ENCODE measurements around the gene MAP2K3. TPM values are rescaled to one million over a fixed set of nuclear protein-coding genes. Genes with fewer than 3 reads are reported as not detected.
"Not testable (repeated sequence)": the region's sequence is repeated elsewhere in the genome, so short reads cannot be mapped to it uniquely, and the experiment has no call there.

MAP2K3 gene
- total RNA-seq, 1 donor from 2014 or later: 22.8 TPM

DNA sequence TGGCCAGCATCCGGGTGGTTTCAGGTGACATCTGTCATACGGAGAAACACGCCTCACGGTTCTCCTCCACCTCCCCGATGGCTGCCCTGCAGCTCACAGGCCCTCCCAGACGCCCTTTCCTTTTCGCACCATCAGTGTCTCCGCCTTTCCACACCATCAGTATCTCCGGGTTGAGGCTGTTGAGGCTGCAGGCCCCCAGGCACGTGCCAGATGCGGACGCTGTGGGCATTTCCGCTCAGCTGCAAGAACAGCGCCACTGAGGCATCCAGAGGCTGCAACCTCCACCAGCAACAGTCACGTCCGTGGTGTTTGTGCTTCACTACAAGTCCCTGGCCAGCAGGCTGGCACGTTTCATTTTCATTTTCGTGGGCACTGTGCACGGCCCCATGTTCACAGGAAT is 66.0 kb downstream of the MAP2K3 start:
- DNase-seq (ENCODE audit: low read depth): not testable (repeated sequence)

DNA sequence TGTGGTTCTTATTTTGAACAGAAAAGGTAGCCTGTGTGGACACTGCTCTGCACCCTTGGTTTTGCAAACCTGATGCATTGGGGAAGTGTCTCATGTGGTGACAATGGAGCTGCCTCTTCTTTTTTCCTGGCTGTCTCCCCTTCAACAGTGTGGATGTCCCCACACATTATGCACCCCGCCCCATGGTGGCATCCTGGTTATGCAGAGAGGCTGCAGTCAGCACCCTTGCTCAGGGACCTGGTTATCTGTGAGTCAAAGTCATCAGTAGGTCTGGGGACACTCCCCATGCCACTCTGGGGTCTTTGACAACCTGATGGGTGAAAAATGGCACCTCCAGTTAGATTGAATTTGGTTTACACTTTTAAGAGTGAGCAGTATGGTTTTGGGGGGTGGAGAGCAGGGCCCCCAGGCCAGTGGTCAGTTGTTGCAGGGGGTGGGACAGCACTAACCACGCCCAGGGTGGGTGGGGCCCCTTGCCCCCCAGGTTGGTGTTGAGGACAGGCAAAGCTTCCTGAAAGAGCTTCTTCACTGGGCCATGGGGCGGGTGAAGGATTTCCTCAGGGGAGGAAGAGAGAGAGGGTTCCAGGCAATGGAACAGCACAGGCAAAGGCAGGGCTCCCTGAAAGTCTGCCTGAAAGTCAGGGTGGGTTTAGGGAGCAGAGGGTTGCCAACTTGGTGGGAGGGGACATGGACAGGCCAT is 67.0 kb downstream of the MAP2K3 start:
- DNase-seq (ENCODE audit: low read depth): no peak

DNA sequence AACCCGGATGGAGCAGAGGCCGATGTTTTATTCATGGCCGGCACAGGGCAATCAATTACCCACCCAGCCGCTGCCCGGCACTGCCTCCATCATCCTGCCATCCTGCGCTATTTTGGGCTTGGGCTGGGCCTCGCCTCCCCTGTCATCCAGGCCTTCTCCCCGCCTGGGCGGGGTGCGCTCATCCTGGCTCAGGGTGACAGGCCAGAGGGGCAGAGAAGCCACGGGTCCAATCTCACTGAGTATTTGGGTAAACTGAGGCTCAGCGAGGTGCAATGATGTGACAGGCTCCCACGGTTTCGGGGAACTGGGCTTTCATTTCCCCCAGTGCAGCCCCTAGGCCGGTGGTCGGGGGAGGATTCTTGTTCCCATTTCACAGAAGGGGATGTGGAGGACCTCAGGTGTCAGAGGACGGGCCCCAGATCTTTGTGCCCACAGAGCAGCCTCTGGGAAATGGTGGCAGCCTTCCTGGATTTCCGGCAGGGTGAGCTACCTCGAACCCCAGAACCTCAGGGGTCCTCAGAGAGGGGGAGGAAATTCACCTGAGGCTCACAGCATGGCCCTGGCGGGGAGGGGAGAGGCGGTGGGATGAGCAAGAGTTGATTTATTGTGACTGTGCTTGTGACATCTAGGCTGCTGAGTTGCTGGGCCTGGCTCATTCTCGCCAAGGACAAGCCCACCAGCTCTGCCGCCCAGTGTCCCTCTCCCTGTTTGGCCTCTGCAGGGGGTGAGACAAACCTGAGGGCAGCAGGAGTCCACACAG is 67.9 kb downstream of the MAP2K3 start:
- DNase-seq (ENCODE audit: low read depth): no peak

DNA sequence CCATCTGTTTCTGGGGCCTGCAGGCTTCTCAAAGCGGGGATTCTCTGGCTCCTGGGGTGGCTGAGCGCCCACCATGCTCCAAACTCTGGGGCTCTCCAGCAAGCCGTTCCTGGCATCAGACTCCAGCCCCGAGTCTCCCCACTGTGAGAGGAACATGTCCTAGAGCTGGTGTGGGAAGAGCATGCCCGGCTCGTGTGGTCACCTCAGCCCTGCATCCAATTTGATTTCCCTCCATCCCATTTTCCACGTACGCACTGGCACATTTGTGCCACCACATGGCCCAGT is 68.4 kb downstream of the MAP2K3 start:
- DNase-seq (ENCODE audit: low read depth): no peak

DNA sequence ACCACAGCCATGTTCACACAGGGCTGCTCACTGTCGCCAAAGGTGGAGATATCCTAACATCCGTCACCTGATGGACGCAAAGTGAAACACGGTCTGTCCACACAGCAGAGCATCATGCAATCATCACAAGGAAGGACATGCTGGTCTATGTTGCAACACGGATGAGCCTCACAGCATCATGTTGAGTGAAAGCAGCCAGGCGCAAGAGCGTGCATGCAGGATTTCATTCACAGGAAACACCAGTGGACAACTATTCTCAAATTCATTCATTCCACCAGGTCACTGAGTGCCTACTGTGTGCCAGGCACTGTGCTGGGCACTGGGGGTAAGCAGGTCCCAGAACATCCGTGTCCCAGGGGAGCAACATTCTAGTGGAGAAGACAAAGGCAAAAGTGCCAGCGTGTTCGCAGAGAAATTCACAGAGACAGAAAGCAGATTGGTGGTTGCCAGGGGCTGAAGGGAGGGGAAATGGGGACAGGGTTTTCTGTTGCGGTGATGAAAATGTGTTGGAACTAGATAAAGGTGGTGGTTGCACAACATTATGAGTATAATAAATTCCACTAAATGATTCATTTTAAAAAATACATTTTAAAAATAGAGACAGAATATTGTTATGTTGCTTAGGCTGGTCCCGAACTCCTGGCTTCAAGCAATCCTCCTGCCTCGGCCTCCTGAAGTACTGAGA is 69.0 kb downstream of the MAP2K3 start:
- no peak for DNase-seq (ENCODE audit: low read depth)

DNA sequence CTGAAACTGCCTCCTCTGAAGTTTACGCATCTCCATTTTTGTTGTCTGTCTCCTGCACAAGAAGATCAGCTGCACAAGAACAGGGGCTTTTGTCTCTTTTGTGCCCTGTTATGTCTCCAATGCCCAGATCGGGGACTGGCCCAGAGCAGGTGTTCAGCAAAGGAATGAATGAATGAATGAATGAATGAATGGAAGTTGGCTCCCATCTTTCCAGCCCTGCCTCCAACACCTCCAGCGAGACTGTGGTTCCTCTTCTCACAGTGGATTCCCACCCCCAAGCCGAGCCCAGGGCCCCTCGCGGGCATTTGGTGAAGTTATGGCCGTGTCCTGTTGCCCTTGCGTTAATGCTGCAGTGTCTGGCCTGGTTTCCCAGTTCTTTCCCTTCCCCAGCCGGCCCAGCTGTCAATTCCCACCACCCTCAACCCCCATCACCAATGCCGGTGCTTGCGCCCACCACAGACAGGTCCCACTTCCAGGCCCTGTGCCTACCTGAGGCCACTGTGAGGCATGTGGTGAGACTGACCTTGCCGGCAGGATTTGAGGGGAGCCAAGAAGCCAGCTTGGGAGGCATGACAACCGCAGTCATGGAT is 70.4 kb downstream of the MAP2K3 start:
- DNase-seq (ENCODE audit: low read depth): no peak

DNA sequence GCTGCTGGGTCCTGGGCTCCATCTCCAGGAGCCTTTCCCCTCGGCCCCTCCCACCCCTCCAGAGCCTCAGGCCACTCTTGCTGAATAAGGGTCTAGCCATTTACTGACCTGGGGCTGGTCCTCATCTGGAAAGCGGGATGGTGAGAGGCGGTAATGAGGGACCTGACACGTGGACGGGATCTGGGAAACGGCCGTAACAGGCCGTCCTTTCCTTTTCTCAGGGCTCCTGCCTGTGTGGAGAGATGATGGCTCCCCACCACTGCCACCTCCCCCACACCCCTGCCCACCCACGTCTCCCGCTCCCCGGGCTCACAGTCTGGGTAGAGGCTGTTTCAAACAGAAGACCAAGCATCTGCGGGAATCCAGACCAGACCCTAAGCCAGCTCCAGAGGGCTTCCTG is 71.1 kb downstream of the MAP2K3 start:
- no peak for DNase-seq (ENCODE audit: low read depth)

DNA sequence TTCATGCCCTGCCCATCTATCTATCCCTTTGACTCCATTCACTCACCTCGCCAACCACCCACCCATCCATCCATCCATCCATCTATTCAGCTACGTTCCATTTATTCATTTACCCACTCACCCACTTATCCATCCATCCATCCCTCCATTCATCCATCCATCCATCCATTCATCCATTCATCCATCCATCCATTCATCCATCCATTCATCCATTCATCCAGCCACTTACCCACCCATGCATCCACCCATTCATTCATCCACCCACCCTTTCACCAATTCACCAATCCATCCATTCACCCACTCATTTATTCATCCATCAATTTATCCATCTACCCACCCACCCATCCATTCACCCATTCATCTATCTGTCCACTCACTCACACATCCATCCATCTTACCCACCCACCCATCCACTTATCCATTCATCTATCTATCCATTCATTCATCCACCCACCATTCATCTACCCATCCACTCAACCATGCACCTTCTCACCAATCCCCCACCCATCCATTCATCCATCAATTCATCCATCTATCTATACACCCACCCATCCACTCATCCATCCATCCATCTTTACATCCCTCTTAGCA is 72.1 kb downstream of the MAP2K3 start:
- DNase-seq (ENCODE audit: low read depth): no peak

DNA sequence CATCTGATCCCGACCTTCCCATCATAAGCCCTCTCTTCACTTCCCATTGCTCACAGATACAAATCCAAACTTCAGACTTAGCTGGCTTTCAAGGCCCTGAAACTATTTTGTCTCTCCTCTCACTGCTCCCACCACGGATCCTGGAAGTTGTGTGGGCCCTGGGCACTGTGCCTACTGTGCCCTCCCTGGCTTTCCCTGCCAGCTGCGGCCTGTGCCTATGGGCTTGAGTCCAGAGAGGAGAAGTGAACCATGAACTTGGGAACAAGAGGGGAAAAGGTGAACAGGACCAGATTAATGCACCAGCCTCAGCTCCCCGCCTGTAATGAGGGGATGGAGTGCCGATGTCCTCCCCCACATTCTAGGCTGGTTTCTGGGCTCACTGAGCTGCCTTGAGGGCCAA is 72.8 kb downstream of the MAP2K3 start:
- DNase-seq (ENCODE audit: low read depth): no peak

DNA sequence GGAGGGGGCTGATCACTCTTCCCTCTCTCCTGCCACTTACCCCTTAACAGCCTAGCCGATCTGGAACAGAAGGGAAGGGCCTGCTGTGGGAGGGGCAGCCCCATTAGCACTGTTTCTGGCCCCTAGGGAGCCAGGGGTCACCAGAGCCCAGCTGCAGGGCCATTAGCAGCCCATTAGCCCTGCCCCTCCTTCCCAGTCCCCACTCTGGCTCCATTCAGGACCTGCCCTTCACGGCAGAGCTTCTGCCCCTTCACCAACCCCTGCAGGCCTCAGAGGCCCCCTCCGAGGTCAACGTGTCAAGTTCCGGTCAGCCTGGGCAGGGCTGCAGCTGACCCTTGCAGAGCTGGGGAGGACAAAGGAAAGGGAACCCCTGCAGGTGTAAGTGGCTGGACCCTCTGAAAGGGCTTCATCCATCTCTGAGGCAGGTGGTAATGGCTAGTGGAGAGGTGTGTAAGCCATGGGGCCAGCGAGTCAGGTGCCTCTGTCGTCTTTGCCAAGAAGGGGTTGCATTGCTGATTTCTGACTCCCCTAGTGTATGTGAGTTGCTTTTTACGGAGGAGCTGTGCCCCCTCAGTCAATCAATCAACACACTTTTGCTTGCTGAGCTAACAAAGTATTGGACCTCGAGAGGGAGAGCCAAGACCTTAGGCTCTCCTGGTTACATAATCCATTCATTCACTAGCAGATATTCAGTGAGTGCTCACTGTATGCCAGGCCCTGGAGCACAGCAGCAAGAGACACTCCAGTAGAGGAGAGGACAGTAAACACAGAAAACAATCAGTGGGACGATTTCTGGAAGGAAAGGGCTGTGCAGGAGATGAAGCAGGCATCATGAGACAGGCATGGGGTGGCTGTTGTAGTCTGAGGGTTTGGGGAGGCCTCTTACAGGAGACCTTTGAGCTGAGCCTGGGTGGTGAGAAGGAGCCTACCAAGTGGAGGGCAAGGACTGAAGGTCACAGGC is 73.5 kb downstream of the MAP2K3 start:
- no peak for DNase-seq (ENCODE audit: low read depth)

DNA sequence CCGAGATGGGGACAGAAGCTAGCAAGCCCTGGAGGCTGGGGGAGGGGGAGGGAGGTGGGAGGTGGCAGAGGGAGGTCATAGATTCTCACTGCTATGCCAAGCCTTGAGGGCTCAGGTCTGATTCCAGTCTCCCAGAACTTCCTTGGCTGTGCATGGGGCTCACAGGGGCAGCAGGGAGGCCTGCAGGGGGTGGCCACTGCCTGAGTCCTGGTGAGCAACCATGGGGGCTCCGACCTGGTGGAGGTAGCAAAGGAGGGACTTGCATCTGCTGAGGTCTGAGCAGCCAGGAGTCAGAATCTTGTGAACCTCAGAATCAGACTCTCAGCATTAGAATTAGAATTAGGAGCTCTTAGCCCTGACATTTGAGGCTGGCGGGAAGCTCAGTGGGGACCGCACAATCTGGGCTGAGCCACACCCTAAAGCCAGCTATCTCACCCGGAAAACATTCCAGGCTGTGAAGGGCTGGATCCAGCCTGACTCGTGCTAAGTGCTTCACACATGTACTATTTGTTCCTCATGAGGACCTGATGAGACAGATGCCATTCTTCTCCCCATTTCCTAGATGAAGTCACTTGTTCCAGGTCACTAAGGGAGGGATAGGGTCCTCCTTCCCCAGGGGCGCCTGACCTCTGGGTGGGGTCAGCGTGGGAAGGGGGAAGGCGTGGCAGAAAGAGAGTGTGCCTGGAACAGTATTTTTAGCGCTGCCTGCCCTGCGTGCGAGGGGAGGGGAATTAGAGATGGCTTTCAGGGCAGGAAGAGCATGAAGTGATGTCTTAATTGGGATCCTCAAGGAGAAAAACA is 74.4 kb downstream of the MAP2K3 start:
- no peak for DNase-seq (ENCODE audit: low read depth)

DNA sequence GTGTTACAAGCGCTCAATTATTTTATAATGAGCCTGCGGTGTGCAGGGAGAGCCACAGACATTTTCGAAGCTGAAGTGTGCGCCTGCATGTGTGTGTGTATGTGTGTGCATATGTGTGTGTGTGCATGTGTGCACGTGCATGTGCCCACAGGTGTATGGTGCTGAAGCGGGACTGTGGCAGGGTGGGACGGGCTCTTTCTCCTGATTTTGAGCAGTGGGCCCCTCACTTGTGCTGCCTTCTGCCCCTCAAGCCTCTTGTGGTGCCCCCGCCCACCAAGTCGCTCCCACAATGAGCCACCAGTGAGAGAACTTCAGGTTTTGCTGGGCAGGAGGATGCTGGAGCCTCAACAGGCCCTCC is 75.0 kb downstream of the MAP2K3 start:
- DNase-seq (ENCODE audit: low read depth): no peak

DNA sequence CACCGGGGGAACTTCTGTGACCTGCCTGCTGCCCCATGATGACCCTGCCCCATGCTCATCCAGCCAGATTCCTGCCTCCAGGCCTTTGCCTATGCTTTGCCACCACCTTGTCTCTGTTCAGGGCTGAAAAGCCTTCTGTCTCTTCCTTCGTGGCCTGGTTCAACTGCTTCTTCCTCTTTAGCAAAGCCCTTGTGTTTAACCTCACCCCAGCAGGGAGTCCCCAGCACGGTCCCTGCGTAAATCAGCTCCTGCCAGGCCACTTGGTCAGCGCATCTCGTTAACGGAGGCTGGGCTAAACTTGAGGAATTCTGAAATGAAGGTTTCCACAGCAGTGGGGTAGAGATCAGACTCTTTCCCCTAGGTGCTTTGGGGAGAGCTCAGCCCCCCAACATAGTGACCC is 75.5 kb downstream of the MAP2K3 start:
- no peak for DNase-seq (ENCODE audit: low read depth)

DNA sequence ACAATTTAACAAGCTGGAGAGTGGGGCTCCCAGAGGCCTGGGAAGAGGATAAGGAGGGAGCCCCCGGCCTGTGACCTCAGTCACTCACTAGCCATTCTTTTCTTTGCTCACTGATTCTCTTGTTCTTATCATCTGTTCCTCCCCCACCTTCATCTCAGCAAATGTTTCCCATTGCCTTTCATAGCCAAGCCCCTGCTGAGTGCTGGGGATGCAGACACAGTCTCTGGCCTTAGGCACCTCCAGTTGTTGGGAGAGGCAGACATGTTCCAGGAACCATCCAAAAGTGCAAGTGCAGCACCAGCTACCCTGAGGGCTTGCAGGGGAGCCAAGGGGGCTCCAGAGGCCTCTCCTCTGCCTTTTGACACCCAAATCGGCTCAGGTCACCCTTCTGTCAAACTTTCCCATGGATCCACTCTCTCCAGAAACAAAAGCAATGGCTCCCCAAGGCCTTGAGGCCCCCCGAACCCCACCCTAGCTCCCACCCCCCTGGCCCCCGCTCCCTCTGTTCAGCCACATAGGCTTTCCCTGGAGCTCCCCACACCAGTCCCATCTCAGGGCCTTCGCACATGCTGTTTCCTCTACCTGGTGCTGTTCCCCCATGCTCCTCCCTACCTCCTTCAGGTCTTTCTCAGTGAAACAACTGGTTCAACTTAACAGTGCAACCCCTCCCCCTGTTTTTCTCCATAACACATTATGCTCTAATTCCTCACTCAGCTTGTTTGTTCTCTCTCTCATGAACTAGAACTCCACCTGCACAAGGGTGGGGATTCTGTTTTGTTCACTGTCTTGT is 76.7 kb downstream of the MAP2K3 start:
- no peak for DNase-seq (ENCODE audit: low read depth)

DNA sequence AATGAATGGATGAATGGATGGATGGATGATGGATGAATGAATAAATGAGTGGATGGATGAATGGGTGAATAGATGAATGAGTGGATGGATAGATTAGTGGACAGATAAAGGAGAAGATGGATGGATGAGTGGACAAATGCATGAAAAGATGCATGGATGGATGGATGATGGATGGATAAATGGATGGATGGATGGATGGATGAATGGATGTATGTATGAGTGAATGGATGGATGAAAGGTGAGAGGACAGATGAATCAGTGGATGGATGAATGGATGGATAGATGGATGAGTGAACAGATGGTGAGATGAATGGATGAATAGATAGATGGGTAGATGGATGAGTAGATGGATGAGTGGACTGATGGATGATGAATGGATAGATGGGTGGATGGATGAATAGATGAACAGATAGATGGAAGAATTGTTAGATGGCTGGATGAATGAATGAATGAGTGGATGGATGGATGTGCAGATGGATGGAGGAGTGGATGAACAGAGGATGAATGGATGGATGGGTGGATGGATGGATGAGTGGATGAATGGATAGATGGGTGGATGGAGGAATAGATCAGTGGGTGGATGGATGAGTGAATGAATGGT is 77.9 kb downstream of the MAP2K3 start:
- no peak for DNase-seq (ENCODE audit: low read depth)

DNA sequence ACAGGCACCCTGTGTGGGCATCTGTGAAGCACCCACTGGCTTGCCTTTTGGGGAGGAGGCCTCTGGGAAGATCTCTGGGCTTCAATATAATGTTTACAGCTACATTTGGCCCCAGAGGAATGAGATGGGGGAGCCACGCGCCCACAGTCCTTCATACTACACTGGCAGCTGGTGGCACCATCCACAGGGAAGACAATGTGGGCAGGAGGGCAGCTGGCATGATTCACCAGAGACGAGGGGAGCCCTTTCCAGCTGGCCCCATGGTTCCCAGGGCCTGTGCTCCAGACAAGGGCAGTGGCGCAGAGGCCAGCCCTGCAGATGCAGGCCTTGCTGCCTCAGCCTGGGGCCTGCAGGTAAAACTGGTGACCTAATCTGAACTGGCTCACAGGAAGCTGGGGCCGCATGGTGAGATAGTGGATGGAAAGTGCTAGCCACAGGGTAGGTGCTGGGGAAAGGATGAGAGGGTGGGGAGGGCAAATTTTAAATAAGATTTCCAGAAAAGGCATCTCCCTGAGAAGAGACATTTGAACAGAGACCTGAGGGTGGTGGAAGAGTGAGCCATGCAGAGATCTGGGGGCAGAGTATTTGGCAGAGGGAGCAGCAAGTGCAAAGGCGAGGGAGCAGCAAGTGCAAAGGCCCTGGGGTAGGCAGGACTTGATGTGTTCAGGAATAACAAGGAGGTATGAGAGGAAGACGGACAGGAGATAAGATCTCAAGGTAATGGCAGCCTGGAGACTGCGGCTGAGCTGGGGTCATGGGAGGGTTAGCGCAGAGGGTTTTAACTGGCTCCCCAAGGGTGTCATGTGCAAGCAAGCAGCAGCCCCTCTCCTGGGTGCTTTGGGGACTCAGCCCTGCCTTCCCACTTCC is 79.5 kb downstream of the MAP2K3 start:
- DNase-seq (ENCODE audit: low read depth): no peak
